ENCODE measurements around the gene GEMIN5. TPM values are rescaled to one million over a fixed set of nuclear protein-coding genes. Genes with fewer than 3 reads are reported as not detected.

GEMIN5 gene
- polyA plus RNA-seq, 3 donors = 2.0 to 3.8 (median 2.2) TPM

GRCh38 chr5:154966081-154966841 is 28.2 kb upstream of the GEMIN5 start:
- Histone ChIP-seq H2AFZ (ENCODE audit: insufficient read depth, low read depth, low read length, poor library complexity, severe bottlenecking) (no peak overlapping the region), H3K4me3 (replicated peaks in 1 of 3; ENCODE audit: low read depth in 2 of 3, low read length in 3 of 3) (no peak overlapping the region), H3K27me3 (ENCODE audit: control insufficient read depth in 2 of 2, insufficient read depth in 2 of 2, low read length in 2 of 2) (no peaks in the 10 kb centered on the region), H4K20me1 (ENCODE audit: insufficient read depth, low read length) (no peaks in the 10 kb centered on the region), H3K4me2 (replicated peaks; ENCODE audit: extremely low read depth, low read length, poor library complexity, severe bottlenecking) (no peak overlapping the region), H3K27ac (ENCODE audit: low read depth in 1 of 2, low read length in 2 of 2) (no peak overlapping the region), H3K36me3 (replicated peaks in 1 of 2; ENCODE audit: control insufficient read depth in 1 of 2, insufficient read depth in 2 of 2, low read length in 2 of 2) (peaks cover 35 to 77% of the 10 kb centered on the region in 2 donors), H3K9me3 (replicated peaks in 1 of 2; ENCODE audit: control insufficient read depth in 1 of 2, insufficient read depth in 1 of 2, low read length in 2 of 2) (no peaks in the 10 kb centered on the region), H3K9ac (ENCODE audit: insufficient read depth, low read length, poor library complexity, severe bottlenecking) (no peak overlapping the region), H3K4me1 (ENCODE audit: control insufficient read depth in 1 of 2, insufficient read depth in 2 of 2, low read length in 2 of 2) (no peaks in the 10 kb centered on the region), H3K79me2 (ENCODE audit: insufficient read depth, low read length) (no peaks in the 10 kb centered on the region)
- WGBS (ENCODE audit: insufficient coverage) = 100% methylated on average over 1 of the region's 7 CpGs
- TF ChIP-seq CTCF (IDR thresholded peaks at IDR 0.05) = no peak
- peaks cover 4% of the 10 kb centered on the region for H3K4me1 Mint-ChIP-seq
- intact Hi-C loops (cut with micrococcal nuclease) = no loop called here
- no peaks in the 10 kb centered on the region for H3K9me3 Mint-ChIP-seq
- H3K27me3 Mint-ChIP-seq (ENCODE audit: low read depth in 3 of 3) = no peaks in the 10 kb centered on the region
- no peak overlapping the region for H3K4me3 Mint-ChIP-seq
- H3K36me3 Mint-ChIP-seq = peaks cover 52 to 65% of the 10 kb centered on the region in 2 donors
- DNase-seq = no peak
- H3K27ac Mint-ChIP-seq = peak overlapping the region in 4 of 7 donors; percentile 2 to 59 (median 20)

- Mint-ChIP-seq H3K27me3 (ENCODE audit: low read depth in 3 of 3) (no peaks in the 10 kb centered on the region), H3K27ac (no peak overlapping the region), H3K9me3 (no peaks in the 10 kb centered on the region), H3K4me1 (peaks cover 4% of the 10 kb centered on the region), H3K36me3 (peaks cover 60 to 75% of the 10 kb centered on the region in 2 donors), H3K4me3 (no peak overlapping the region)
- Histone ChIP-seq H3K27me3 (ENCODE audit: control insufficient read depth in 2 of 2, insufficient read depth in 2 of 2, low read length in 2 of 2) (no peaks in the 10 kb centered on the region), H3K9ac (ENCODE audit: insufficient read depth, low read length, poor library complexity, severe bottlenecking) (no peak overlapping the region), H3K36me3 (replicated peaks in 1 of 2; ENCODE audit: control insufficient read depth in 1 of 2, insufficient read depth in 2 of 2, low read length in 2 of 2) (peaks cover 61 to 94% of the 10 kb centered on the region in 2 donors), H3K79me2 (ENCODE audit: insufficient read depth, low read length) (no peaks in the 10 kb centered on the region), H3K4me1 (ENCODE audit: control insufficient read depth in 1 of 2, insufficient read depth in 2 of 2, low read length in 2 of 2) (no peaks in the 10 kb centered on the region), H3K9me3 (replicated peaks in 1 of 2; ENCODE audit: control insufficient read depth in 1 of 2, insufficient read depth in 1 of 2, low read length in 2 of 2) (no peaks in the 10 kb centered on the region), H3K27ac (ENCODE audit: low read depth in 1 of 2, low read length in 2 of 2) (no peak overlapping the region), H4K20me1 (ENCODE audit: insufficient read depth, low read length) (no peaks in the 10 kb centered on the region), H2AFZ (ENCODE audit: insufficient read depth, low read depth, low read length, poor library complexity, severe bottlenecking) (no peak overlapping the region), H3K4me3 (replicated peaks in 1 of 3; ENCODE audit: low read depth in 2 of 3, low read length in 3 of 3) (no peak overlapping the region), H3K4me2 (replicated peaks; ENCODE audit: extremely low read depth, low read length, poor library complexity, severe bottlenecking) (no peak overlapping the region)
- DNase-seq = peak in 1 of 3 donors; percentile 7
- WGBS (ENCODE audit: insufficient coverage) = no CpG with 5 or more reads among the region's 1 CpG
- TF ChIP-seq CTCF (IDR thresholded peaks at IDR 0.05) = no peak
- intact Hi-C loops (cut with micrococcal nuclease) = no loop called here
These were observed 24.5 kb upstream of the GEMIN5 start for GRCh38 chr5:154962494-154962893.

All from CD14-positive monocyte (primary cell).